22Rv1 (cell line): ENCODE data around the gene NDUFA13.

Experiments
- H3K27ac ChIP-seq: fragments of 450-650 bp; 2 replicates; pipeline ENCODE4 v1.5.1; 2017
- CTCF ChIP-seq: fragments of 450-650 bp; IDR thresholded peaks from 2 replicates; pipeline ENCODE4 v1.5.1; 2017; ENCODE audit warnings: mild to moderate bottlenecking
- ZFX ChIP-seq: fragments of 450-650 bp; IDR thresholded peaks from 2 replicates; pipeline ENCODE4 v1.6.1; 2017; ENCODE audit warnings: antibody characterized with exemption, borderline replicate concordance

Gene NDUFA13

GRCh38 chr19:19500975-19501644 lies 14.9 kb upstream of the NDUFA13 start:
- no peak overlapping the region for H3K27ac ChIP-seq
- TF ChIP-seq CTCF (no peak), ZFX (no peak)

- no peak overlapping the region for H3K27ac ChIP-seq
- TF ChIP-seq ZFX (no peak), CTCF (no peak)
Observed at GRCh38 chr19:19501798-19502197, 14.2 kb upstream of the NDUFA13 start.

- TF ChIP-seq CTCF (no peak), ZFX (no peak)
- H3K27ac ChIP-seq = no peak overlapping the region
Observed at GRCh38 chr19:19502281-19502680, 13.7 kb upstream of the NDUFA13 start.

GRCh38 chr19:19502808-19503602 lies 13.0 kb upstream of the NDUFA13 start:
- TF ChIP-seq CTCF = no peak
- H3K27ac ChIP-seq = no peak overlapping the region

- H3K27ac ChIP-seq = no peak overlapping the region
- TF ChIP-seq ZFX (no peak), CTCF (no peak)
Observed at GRCh38 chr19:19504754-19505668, 11.0 kb upstream of the NDUFA13 start.

GRCh38 chr19:19505669-19506326 lies 10.2 kb upstream of the NDUFA13 start:
- no peak overlapping the region for H3K27ac ChIP-seq
- TF ChIP-seq ZFX (no peak), CTCF (no peak)
